Astrocyte (in vitro differentiated cells and primary cell): ENCODE results near the gene ELFN2.

ENCODE experiments used
- CTCF ChIP-seq: IDR thresholded peaks from 2 replicates; pipeline ENCODE4 v1.5.1; 2011; ENCODE audit warnings: low read depth, mild to moderate bottlenecking, inconsistent platforms, low read length, moderate library complexity; ENCODE audit not compliant: insufficient read depth
- EZH2 ChIP-seq: IDR thresholded peaks from 2 replicates; pipeline ENCODE4 v1.6.1; 2012; ENCODE audit warnings: mild to moderate bottlenecking, low read length, inconsistent platforms; ENCODE audit not compliant: insufficient read depth

GRCh38 chr22:37459206-37459605, 31.9 kb upstream of the ELFN2 start:
- no peak for TF ChIP-seq CTCF
- TF ChIP-seq EZH2, result no peak
